H9 (cell line): ENCODE measurements around the gene CLDN16. TPM values are rescaled to one million over a fixed set of nuclear protein-coding genes. Genes with fewer than 3 reads are reported as not detected.
A peak's percentile ranks its signal among the peaks of the same experiment; 100 is the strongest.

Experiments used
- DNase-seq: peaks from one replicate; pipeline ENCODE4 v3.0.0-alpha.2; 2017
- H2AFZ ChIP-seq: one replicate; pipeline ENCODE4 v1.6.1; 2013; ENCODE audit warnings: mild to moderate bottlenecking, low read length, control low read depth, moderate library complexity
- H2AK5ac ChIP-seq: 2 replicates; pipeline ENCODE4 v1.6.1; 2013; ENCODE audit warnings: low read length, control low read depth, mixed read lengths; ENCODE audit not compliant: insufficient read length
- H2BK120ac ChIP-seq: one replicate; pipeline ENCODE4 v1.6.1; 2013; ENCODE audit warnings: low read depth, mild to moderate bottlenecking, low read length, control low read depth, inconsistent platforms; ENCODE audit not compliant: poor library complexity, severe bottlenecking
- H2BK12ac ChIP-seq: 2 replicates; pipeline ENCODE4 v1.6.1; 2013; ENCODE audit warnings: low read length, control low read depth, mixed read lengths, low read depth; ENCODE audit not compliant: insufficient read length
- H2BK15ac ChIP-seq: 2 replicates; pipeline ENCODE4 v1.6.1; 2013; ENCODE audit warnings: low read depth, low read length, control low read depth
- H2BK20ac ChIP-seq: one replicate; pipeline ENCODE4 v1.6.1; 2013; ENCODE audit warnings: low read depth, mild to moderate bottlenecking, low read length, control low read depth, inconsistent platforms; ENCODE audit not compliant: poor library complexity, severe bottlenecking
- H2BK5ac ChIP-seq: 2 replicates; pipeline ENCODE4 v1.6.1; 2013; ENCODE audit warnings: low read length, control low read depth, mixed read lengths; ENCODE audit not compliant: insufficient read length
- H3K14ac ChIP-seq: 2 replicates; pipeline ENCODE4 v1.6.1; 2013; ENCODE audit warnings: low read length, control low read depth; ENCODE audit not compliant: insufficient read depth
- H3K18ac ChIP-seq: 2 replicates; pipeline ENCODE4 v1.6.1; 2013; ENCODE audit warnings: low read depth, mild to moderate bottlenecking, mixed read lengths, low read length, control low read depth; ENCODE audit not compliant: insufficient read length
- H3K23ac ChIP-seq: 2 replicates; pipeline ENCODE4 v1.6.1; 2013; ENCODE audit warnings: low read length, control low read depth, mixed read lengths, low read depth; ENCODE audit not compliant: insufficient read length
- H3K23me2 ChIP-seq: 2 replicates; pipeline ENCODE4 v1.6.1; 2013; ENCODE audit warnings: low read depth, mild to moderate bottlenecking, mixed read lengths, low read length, control low read depth; ENCODE audit not compliant: insufficient read length, poor library complexity, severe bottlenecking
- H3K27ac ChIP-seq: 2 replicates; pipeline ENCODE4 v1.5.1; 2013; ENCODE audit warnings: low read length, control low read depth, mixed read lengths, low read depth; ENCODE audit not compliant: insufficient read length
- H3K27me3 ChIP-seq: 2 replicates; pipeline ENCODE4 v1.6.1; 2013; ENCODE audit warnings: low read length, control low read depth, inconsistent platforms; ENCODE audit not compliant: insufficient read depth
- H3K4ac ChIP-seq: 2 replicates; pipeline ENCODE4 v1.6.1; 2013; ENCODE audit warnings: low read depth, mild to moderate bottlenecking, control low read depth, inconsistent platforms, low read length, moderate library complexity
- H3K4me1 ChIP-seq: 2 replicates; pipeline ENCODE4 v1.6.1; 2013; ENCODE audit warnings: low read length, control low read depth, inconsistent platforms; ENCODE audit not compliant: insufficient read depth
- H3K4me2 ChIP-seq: 2 replicates; pipeline ENCODE4 v1.6.1; 2013; ENCODE audit warnings: low read length, control low read depth, mixed read lengths; ENCODE audit not compliant: insufficient read length, insufficient read depth
- H3K56ac ChIP-seq: 2 replicates; pipeline ENCODE4 v1.6.1; 2013; ENCODE audit warnings: low read depth, mild to moderate bottlenecking, mixed read lengths, low read length, control low read depth; ENCODE audit not compliant: insufficient read length
- H3K79me1 ChIP-seq: 2 replicates; pipeline ENCODE4 v1.6.1; 2013; ENCODE audit warnings: low read depth, mild to moderate bottlenecking, moderate library complexity, low read length, control low read depth, inconsistent platforms; ENCODE audit not compliant: insufficient read depth, poor library complexity, severe bottlenecking
- H3K79me2 ChIP-seq: 2 replicates; pipeline ENCODE4 v1.6.1; 2013; ENCODE audit warnings: low read length, control low read depth, inconsistent platforms; ENCODE audit not compliant: insufficient read depth
- H3K9ac ChIP-seq: 2 replicates; pipeline ENCODE4 v1.6.1; 2013; ENCODE audit warnings: low read length, control low read depth, mixed read lengths; ENCODE audit not compliant: insufficient read length; ENCODE audit errors: extremely low read depth
- H3K9me3 ChIP-seq: one replicate; pipeline ENCODE4 v1.6.1; 2013; ENCODE audit warnings: low read depth, low read length, inconsistent platforms; ENCODE audit not compliant: control insufficient read depth
- H3T11ph ChIP-seq: one replicate; pipeline ENCODE4 v1.6.1; 2013; ENCODE audit warnings: mild to moderate bottlenecking, low read length, control low read depth, inconsistent platforms
- H4K20me1 ChIP-seq: one replicate; pipeline ENCODE4 v1.6.1; 2013; ENCODE audit not compliant: control insufficient read depth, insufficient read length, insufficient read depth
- H4K5ac ChIP-seq: 2 replicates; pipeline ENCODE4 v1.6.1; 2013; ENCODE audit warnings: low read depth, mild to moderate bottlenecking, mixed read lengths, low read length, control low read depth; ENCODE audit not compliant: insufficient read length
- H4K8ac ChIP-seq: replicated peaks from 2 replicates; pipeline ENCODE4 v1.6.1; 2013; ENCODE audit warnings: low read length, control low read depth, mixed read lengths, low read depth; ENCODE audit not compliant: insufficient read length
- H4K91ac ChIP-seq: 2 replicates; pipeline ENCODE4 v1.6.1; 2013; ENCODE audit warnings: low read depth, mild to moderate bottlenecking, moderate library complexity, mixed read lengths, low read length, control low read depth; ENCODE audit not compliant: insufficient read length
- H3K27ac Mint-ChIP-seq, 3 experiments: 2 replicates in 2 of 3; 3 replicates in 1 of 3; pipeline ENCODE4 v1.8.0; 2020 to 2021; ENCODE audit warnings: mixed read lengths in 3 of 3, mild to moderate bottlenecking in 1 of 3, moderate library complexity in 1 of 3
- H3K27me3 Mint-ChIP-seq: 2 replicates; pipeline ENCODE4 v1.8.0; 2021; ENCODE audit warnings: low read depth, mild to moderate bottlenecking, moderate library complexity, mixed read lengths
- H3K36me3 Mint-ChIP-seq, 3 experiments: 2 replicates in 2 of 3; 3 replicates in 1 of 3; pipeline ENCODE4 v1.8.0; 2020 to 2021; ENCODE audit warnings: low read depth in 3 of 3, mixed read lengths in 3 of 3; ENCODE audit not compliant: insufficient read depth in 1 of 3
- H3K4me1 Mint-ChIP-seq, 2 experiments: 2 replicates each; pipeline ENCODE4 v1.8.0; 2020; ENCODE audit warnings: mixed read lengths in 2 of 2
- H3K4me3 Mint-ChIP-seq, 2 experiments: 2 replicates in 1 of 2; 3 replicates in 1 of 2; pipeline ENCODE4 v1.8.0; 2020 to 2021; ENCODE audit warnings: mild to moderate bottlenecking in 2 of 2, mixed read lengths in 2 of 2, moderate library complexity in 1 of 2
- H3K9me3 Mint-ChIP-seq, 2 experiments: 2 replicates in 1 of 2; 3 replicates in 1 of 2; pipeline ENCODE4 v1.8.0; 2020; ENCODE audit warnings: mild to moderate bottlenecking in 2 of 2, mixed read lengths in 2 of 2, moderate library complexity in 1 of 2
- WGBS: extraction: QIAGEN DNeasy Blood & Tissue Kit; methylation state at CpG from one replicate; pipeline ENCODE4 v1.1.7; 2013; ENCODE audit warnings: missing lambda C conversion rate, low lambda C conversion rate, mixed read lengths; ENCODE audit not compliant: insufficient read length; ENCODE audit errors: extremely low coverage; 5-methylcytosine and 5-hydroxymethylcytosine counted together
- total RNA-seq: library from RNA; stranded (reverse); gene quantifications from 2 replicates; pipeline ENCODE4 v1.2.1, GENCODE V29; 2021
- TF ChIP-seq, protein P1 (sequence below): fragments of 200-600 bp; sonication (generic); conservative IDR thresholded peaks from 3 replicates; pipeline ENCODE4 v1.8.0; 2021; ENCODE audit warnings: antibody characterized with exemption, mild to moderate bottlenecking

CLDN16 gene
- total RNA-seq, 1 experiment from 2014 or later, result not detected

DNA sequence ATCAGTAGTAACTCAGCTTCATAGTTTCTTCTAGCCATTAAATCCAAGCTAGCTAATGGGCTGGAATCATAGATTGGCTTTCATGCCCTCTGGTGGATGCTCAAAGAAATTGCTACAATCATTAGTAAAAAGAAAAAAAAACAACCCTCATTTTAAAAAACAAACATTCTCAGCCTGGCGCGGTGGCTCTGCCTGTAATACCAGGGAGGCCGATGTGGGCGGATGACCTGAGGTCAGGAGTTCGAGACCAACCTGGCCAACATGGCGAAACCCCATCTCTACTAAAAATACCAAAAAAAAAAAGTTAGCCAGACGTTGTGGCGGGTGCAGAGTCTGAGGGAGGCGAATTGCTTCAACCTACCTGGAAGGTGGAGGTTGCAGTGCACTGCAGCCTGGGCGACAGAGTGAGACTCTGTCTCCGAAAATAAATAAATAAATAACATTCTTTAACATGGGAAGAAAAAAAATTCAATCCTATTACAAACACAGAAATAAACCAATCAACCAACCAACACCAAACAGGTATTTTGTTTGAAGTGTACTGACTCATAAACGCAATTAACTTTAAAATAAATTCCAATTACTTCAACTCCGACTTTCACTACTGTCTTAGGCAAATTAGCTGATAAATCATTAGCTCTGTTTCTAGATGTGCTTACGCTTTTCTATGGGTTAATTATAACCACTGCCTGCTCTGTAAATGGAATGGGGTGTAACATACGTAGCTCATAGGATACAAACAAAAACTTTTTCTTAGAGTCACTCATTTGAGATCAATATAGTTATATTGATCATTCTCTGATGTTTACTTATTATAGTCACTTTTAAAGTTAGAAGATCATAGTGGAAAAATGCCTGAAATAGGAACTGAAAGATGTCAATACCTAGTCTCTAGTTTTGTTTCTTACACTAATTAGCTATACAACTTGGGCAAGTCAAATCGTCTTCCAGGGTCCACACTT, 36.8 kb downstream of the CLDN16 start:
- Histone ChIP-seq H2BK20ac (no peak overlapping the region), H2BK5ac (no peak overlapping the region), H3K79me1 (no peaks in the 10 kb centered on the region), H3K23me2 (no peaks in the 10 kb centered on the region), H4K8ac (no peak overlapping the region), H3K18ac (no peak overlapping the region), H3K4me1 (no peaks in the 10 kb centered on the region), H3K79me2 (no peaks in the 10 kb centered on the region), H3K4ac (no peak overlapping the region), H3K9me3 (no peaks in the 10 kb centered on the region), H3K23ac (no peak overlapping the region), H4K20me1 (no peaks in the 10 kb centered on the region), H2BK12ac (no peak overlapping the region), H3K9ac (no peak overlapping the region), H3K27me3 (no peaks in the 10 kb centered on the region), H2BK120ac (no peak overlapping the region), H3K56ac (no peak overlapping the region), H4K91ac (no peak overlapping the region), H2AFZ (no peak overlapping the region), H3K4me2 (no peak overlapping the region), H4K5ac (no peak overlapping the region), H2AK5ac (no peak overlapping the region), H2BK15ac (no peak overlapping the region), H3T11ph (no peak overlapping the region), H3K27ac (no peak overlapping the region), H3K14ac (no peak overlapping the region)
- TF ChIP-seq, protein P1, sequence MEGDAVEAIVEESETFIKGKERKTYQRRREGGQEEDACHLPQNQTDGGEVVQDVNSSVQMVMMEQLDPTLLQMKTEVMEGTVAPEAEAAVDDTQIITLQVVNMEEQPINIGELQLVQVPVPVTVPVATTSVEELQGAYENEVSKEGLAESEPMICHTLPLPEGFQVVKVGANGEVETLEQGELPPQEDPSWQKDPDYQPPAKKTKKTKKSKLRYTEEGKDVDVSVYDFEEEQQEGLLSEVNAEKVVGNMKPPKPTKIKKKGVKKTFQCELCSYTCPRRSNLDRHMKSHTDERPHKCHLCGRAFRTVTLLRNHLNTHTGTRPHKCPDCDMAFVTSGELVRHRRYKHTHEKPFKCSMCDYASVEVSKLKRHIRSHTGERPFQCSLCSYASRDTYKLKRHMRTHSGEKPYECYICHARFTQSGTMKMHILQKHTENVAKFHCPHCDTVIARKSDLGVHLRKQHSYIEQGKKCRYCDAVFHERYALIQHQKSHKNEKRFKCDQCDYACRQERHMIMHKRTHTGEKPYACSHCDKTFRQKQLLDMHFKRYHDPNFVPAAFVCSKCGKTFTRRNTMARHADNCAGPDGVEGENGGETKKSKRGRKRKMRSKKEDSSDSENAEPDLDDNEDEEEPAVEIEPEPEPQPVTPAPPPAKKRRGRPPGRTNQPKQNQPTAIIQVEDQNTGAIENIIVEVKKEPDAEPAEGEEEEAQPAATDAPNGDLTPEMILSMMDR, result peak; percentile 76
- DNase-seq, result peak; percentile 75
- no peaks in the 10 kb centered on the region for H3K9me3 Mint-ChIP-seq
- H3K27me3 Mint-ChIP-seq, result no peaks in the 10 kb centered on the region
- H3K4me3 Mint-ChIP-seq, result peak overlapping the region; percentile 23 to 58; a peak in 2 of 5 replicates
- no peaks in the 10 kb centered on the region for H3K4me1 Mint-ChIP-seq
- 100% methylated on average over 2 of the region's 16 CpGs for WGBS
- peak overlapping the region in 2 of 3 experiments; percentile 46 to 70; a peak in 4 of 7 replicates for H3K27ac Mint-ChIP-seq
- H3K36me3 Mint-ChIP-seq, result no peaks in the 10 kb centered on the region
